PFSK-1 (cell line): ENCODE measurements around the gene CRX.

Source experiments
- FOXP2 ChIP-seq: optimal IDR thresholded peaks from 2 replicates; pipeline ENCODE3; 2011; ENCODE audit warnings: borderline replicate concordance, control low read depth, inconsistent platforms; ENCODE audit not compliant: insufficient read depth; ENCODE audit errors: extremely low read length, extremely low read depth
- POLR2AphosphoS5 ChIP-seq: IDR thresholded peaks from 2 replicates; pipeline ENCODE4 v1.6.1; 2012; ENCODE audit warnings: low read depth, mild to moderate bottlenecking, control low read depth, low read length, moderate library complexity
- TAF1 ChIP-seq: IDR thresholded peaks from 2 replicates; pipeline ENCODE4 v1.6.1; 2012; ENCODE audit warnings: low read length, control low read depth, borderline replicate concordance; ENCODE audit not compliant: insufficient read depth

CRX gene

DNA sequence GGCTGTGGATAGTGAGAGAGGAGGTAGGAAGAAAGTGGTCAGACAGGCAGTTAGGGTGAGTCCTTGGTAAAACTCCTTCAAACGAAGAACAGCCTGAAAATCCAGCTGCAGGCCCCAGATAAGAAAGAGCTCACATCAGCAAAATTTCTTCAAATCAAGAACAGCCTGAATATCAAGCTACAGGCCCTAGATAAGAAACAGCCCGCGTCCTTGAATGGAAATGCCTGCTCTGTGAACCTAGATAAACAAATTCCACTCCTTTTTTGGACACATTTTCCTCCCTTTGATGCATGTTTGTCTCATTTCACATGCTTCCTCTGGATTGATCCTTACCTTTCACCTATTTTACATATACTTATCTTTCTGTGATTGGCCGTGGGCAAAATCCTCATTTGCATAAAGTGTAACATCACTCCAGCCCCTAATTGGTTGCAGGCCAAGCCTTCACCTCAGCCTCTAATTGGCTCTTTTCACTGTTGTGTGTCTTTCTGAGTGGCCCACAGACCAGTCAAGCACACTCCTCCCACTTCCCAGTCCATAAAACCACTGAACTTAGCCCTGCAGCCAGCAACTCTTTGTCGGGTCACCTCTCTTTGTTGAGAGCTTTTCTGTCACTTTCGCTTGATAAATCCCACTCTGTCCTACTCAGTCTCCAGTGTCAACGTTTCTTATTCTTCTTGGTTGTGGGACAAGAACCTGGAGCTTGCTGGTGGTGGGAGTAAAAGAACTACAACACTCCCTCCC, 70.4 kb downstream of the CRX start:
- no peak for TF ChIP-seq TAF1
- TF ChIP-seq FOXP2: no peak
- no peak for TF ChIP-seq POLR2AphosphoS5
